GM19395 (cell line): ENCODE data around the gene ANO8.
A peak's percentile ranks its signal among the peaks of the same experiment; 100 is the strongest.
"Not testable (repeated sequence)": the region's sequence is repeated elsewhere in the genome, so short reads cannot be mapped to it uniquely, and the experiment has no call there.

ENCODE experiments used
- ATAC-seq: cut with Tn5 transposase; IDR thresholded peaks from one replicate; pipeline ENCODE4 v1.9.1; 2021; ENCODE audit warnings: mild to moderate bottlenecking, moderate library complexity; ENCODE audit not compliant: unreplicated experiment

The ANO8 gene

GRCh38 chr19:17314007-17314593, 20.6 kb downstream of the ANO8 start:
- ATAC-seq = no peak

- no peak for ATAC-seq
Measured at GRCh38 chr19:17312189-17313113, 22.2 kb downstream of the ANO8 start.

- no peak for ATAC-seq
Measured at GRCh38 chr19:17311455-17312188, 23.0 kb downstream of the ANO8 start.

- no peak for ATAC-seq
Measured at GRCh38 chr19:17309965-17310461, 24.6 kb downstream of the ANO8 start.

GRCh38 chr19:17309198-17309964, 25.3 kb downstream of the ANO8 start, which contains the start of gene DDA1:
Gene DDA1 (plus strand): TSS chr19:17309563. CDS start chr19:17309655, 92 bp downstream.
- ATAC-seq = peak; percentile 58

GRCh38 chr19:17307876-17308377, 26.7 kb downstream of the ANO8 start:
- no peak for ATAC-seq

- ATAC-seq = no peak
Measured at GRCh38 chr19:17306285-17306714, 28.4 kb downstream of the ANO8 start.

GRCh38 chr19:17305517-17306284, 29.0 kb downstream of the ANO8 start, which contains the start of gene MRPL34:
Gene MRPL34 (plus strand): TSS chr19:17305872. CDS start chr19:17305893, 21 bp downstream.
- peak; percentile 60 for ATAC-seq

- ATAC-seq = no peak
Measured at GRCh38 chr19:17305216-17305516, 29.5 kb downstream of the ANO8 start.

- ATAC-seq = no peak
Measured at GRCh38 chr19:17304386-17305215, 30.1 kb downstream of the ANO8 start.

- no peak for ATAC-seq
Measured at GRCh38 chr19:17303940-17304267, 30.8 kb downstream of the ANO8 start.

- peak; percentile 59 for ATAC-seq
Measured at GRCh38 chr19:17303167-17303939, 31.3 kb downstream of the ANO8 start, which contains the start of gene ABHD8. Gene ABHD8 (minus strand): TSS chr19:17303425. CDS start chr19:17301616, 1,809 bp downstream.

- no peak for ATAC-seq
Measured at GRCh38 chr19:17302391-17303166, 32.1 kb downstream of the ANO8 start.

GRCh38 chr19:17300992-17301619, 33.5 kb downstream of the ANO8 start:
- no peak for ATAC-seq

GRCh38 chr19:17296976-17297375, 37.7 kb downstream of the ANO8 start:
- no peak for ATAC-seq

GRCh38 chr19:17296273-17296672, 38.4 kb downstream of the ANO8 start:
- ATAC-seq = no peak

GRCh38 chr19:17295551-17295950, 39.1 kb downstream of the ANO8 start:
- not testable (repeated sequence) for ATAC-seq
